Mucosa of descending colon (tissue), 3 donors: ENCODE results near the gene LZIC. TPM values are rescaled to one million over a fixed set of nuclear protein-coding genes. Genes with fewer than 3 reads are reported as not detected.

Source experiments
- ATAC-seq: fragments of 200-7000 bp; cut with Tn5 transposase; one replicate; pipeline ENCODE4 v1.9.1; 2020; ENCODE audit warnings: mild to moderate bottlenecking, moderate library complexity
- DNase-seq, 3 donors: peaks; one replicate each; pipeline ENCODE4 v3.0.0-alpha.2; 2020
- H3K36me3 ChIP-seq: fragments of 200-600 bp; one replicate; pipeline ENCODE4 v1.8.0; 2021; ENCODE audit warnings: low read depth, mild to moderate bottlenecking
- H3K4me1 ChIP-seq: fragments of 200-600 bp; one replicate; pipeline ENCODE4 v1.8.0; 2021; ENCODE audit warnings: low read depth, mild to moderate bottlenecking
- H3K4me3 ChIP-seq: fragments of 200-600 bp; one replicate; pipeline ENCODE4 v1.8.0; 2021; ENCODE audit warnings: mild to moderate bottlenecking
- H3K9me3 ChIP-seq: fragments of 200-600 bp; one replicate; pipeline ENCODE4 v1.8.0; 2021; ENCODE audit warnings: mild to moderate bottlenecking
- intact Hi-C, 2 donors: fragments of 100-400 bp; cut with DNase I in 1 of 2; cut with micrococcal nuclease in 1 of 2; formaldehyde crosslinking; loops; one replicate each; pipeline versions ENCODE4 v1.11.0 to v1.11.1; 2022; cut with DNase I, micrococcal nuclease
- total RNA-seq, 3 donors: library from RNA; stranded (reverse); fragmentation: NEBNext Ultra II Directional in 2 of 3; extraction: Animal tissue kit (Norgen Biotek cat#: 25700) in 2 of 3; gene quantifications; one replicate each; pipeline versions ENCODE4 v1.2.1 to v1.2.4, GENCODE V29; 2021 to 2023
- TF ChIP-seq, protein P1 (sequence below): fragments of 200-600 bp; IDR thresholded peaks from one replicate; pipeline ENCODE4 v1.8.0; 2022; ENCODE audit warnings: antibody characterized with exemption, mild to moderate bottlenecking
- donor health status: DM: no; HTN: no; CAD: no; lungs with moderate emphysema.
- donor health status: DM: no; HTN: no; CAD: no.
- donor health status: DM: no; HTN: yes; CAD: no.

Gene LZIC
- total RNA-seq, 3 donors from 2014 or later, result 36.3 to 43.7 (median 39.9) TPM

DNA sequence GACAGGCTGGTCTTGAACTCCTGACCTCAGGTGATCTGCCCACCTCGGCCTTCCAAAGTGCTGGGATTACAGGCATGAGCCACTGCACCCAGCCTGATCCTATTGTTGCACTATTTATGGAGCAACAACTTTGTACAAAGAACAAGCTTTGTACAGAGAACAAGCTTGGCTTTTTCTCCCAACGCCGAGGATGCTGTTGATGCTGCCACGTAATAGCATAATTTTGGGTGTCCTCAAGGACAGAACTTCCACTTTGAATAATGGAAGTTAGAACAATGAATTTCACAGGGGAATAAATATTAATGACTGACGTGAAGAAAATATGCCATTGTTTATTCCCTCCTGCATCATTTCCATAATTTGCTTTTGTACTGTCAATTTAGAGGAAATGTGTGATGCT, 41.1 kb upstream of the LZIC start:
- H3K36me3 ChIP-seq, result peaks cover 4% of the 10 kb centered on the region
- TF ChIP-seq, protein P1, sequence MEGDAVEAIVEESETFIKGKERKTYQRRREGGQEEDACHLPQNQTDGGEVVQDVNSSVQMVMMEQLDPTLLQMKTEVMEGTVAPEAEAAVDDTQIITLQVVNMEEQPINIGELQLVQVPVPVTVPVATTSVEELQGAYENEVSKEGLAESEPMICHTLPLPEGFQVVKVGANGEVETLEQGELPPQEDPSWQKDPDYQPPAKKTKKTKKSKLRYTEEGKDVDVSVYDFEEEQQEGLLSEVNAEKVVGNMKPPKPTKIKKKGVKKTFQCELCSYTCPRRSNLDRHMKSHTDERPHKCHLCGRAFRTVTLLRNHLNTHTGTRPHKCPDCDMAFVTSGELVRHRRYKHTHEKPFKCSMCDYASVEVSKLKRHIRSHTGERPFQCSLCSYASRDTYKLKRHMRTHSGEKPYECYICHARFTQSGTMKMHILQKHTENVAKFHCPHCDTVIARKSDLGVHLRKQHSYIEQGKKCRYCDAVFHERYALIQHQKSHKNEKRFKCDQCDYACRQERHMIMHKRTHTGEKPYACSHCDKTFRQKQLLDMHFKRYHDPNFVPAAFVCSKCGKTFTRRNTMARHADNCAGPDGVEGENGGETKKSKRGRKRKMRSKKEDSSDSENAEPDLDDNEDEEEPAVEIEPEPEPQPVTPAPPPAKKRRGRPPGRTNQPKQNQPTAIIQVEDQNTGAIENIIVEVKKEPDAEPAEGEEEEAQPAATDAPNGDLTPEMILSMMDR, result no peak
- no peak overlapping the region for H3K4me3 ChIP-seq

DNA sequence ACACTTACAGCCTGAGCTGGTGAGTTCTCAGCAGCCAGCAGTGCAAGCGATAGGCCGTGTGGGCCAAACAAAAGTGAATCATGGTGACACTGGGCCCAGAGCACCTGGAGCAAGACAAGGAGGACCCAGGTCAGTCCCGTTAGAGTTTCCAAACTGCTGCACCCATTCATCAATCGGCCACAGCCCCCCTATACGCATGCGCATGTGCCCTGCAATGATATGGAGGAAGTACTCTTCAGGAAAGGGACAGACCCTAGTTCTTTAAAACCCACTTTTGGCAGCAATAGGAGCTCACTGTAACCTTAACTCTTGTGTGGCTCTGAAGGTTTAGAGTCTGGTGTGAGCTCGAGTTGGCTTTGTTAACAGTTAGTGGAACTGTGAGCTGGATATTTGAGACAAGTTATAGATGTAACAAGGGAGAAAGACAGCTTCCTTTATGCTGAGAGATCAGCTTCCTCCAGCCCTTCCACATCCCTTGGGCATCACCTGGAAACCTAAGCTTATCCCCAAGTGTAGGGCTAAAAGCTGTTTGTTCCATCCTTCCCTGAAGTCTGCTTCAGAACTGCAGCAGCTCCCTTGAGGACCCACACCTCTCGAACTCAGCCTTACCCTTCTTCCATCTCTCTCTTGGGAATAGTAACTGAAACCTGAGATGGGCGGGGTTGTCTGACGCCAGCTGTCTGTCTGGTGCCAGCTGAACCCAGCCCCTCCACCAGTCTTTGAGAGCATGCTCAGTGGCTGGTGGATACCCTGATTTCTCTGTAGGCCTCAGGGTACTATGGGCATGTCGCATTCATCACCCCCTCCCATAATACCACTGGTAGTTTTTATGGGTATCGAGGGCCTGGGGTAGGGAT, 17.7 kb upstream of the LZIC start:
- no peak for DNase-seq
- ATAC-seq, result peak; percentile 32
- TF ChIP-seq, protein P1, result no peak
- H3K4me1 ChIP-seq, result no peaks in the 10 kb centered on the region
- intact Hi-C loops, result no loop called here
- no peaks in the 10 kb centered on the region for H3K9me3 ChIP-seq
- H3K36me3 ChIP-seq, result no peaks in the 10 kb centered on the region
- H3K4me3 ChIP-seq, result no peak overlapping the region

More for the DNA sequence above, 41.1 kb upstream of the LZIC start:
- H3K4me1 ChIP-seq, result no peaks in the 10 kb centered on the region
- ATAC-seq (no peak), DNase-seq (no peak)
- intact Hi-C loops, result no loop called here
- no peaks in the 10 kb centered on the region for H3K9me3 ChIP-seq

DNA sequence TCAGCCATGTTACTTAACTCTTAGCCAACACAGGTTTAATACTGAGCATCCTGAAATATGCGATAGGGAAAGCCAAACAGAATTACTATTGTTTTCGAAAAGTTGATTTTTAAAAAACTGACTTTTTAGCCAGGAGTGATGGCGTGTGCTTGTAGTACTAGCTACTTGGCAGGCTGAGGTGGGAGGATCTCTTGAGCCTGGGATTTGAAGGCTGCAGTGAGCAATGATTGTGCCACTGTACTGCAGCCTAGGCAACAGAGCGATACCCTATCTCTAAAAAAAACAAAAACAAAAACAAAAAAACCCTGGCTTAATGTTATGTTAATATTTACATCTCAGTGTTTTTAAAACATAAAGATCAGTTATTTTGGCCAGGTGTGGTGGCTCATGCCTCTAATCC, 16.8 kb upstream of the LZIC start:
- no peak for DNase-seq
- TF ChIP-seq, protein P1, result no peak
- H3K4me3 ChIP-seq, result no peak overlapping the region
- intact Hi-C loops, result no loop called here
- H3K36me3 ChIP-seq, result no peaks in the 10 kb centered on the region
- H3K4me1 ChIP-seq, result no peaks in the 10 kb centered on the region
- no peak for ATAC-seq
- H3K9me3 ChIP-seq, result no peaks in the 10 kb centered on the region

DNA sequence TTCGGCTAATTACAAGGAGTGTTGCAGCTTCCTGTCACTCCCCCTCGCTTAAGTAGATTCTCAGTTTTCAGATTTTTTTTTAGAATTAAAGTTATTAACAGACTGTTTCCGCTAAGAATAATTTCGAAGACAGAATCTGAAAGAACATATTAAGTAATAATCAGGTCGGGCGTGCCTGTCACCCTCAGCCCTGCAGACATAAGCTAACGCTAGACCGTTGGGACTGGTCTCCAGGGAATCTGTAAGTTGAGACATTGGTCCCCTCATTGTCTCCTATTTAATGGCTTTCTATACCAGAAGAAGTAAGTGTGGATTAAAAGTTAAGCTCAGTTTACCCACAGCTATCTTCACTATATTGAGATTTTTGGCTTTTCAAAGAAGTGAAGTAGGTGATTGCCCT, 14.5 kb upstream of the LZIC start:
- TF ChIP-seq, protein P1, result no peak
- intact Hi-C loops, result no loop called here
- no peaks in the 10 kb centered on the region for H3K9me3 ChIP-seq
- ATAC-seq (no peak), DNase-seq (no peak)
- no peaks in the 10 kb centered on the region for H3K4me1 ChIP-seq
- no peak overlapping the region for H3K4me3 ChIP-seq
- H3K36me3 ChIP-seq, result no peaks in the 10 kb centered on the region

DNA sequence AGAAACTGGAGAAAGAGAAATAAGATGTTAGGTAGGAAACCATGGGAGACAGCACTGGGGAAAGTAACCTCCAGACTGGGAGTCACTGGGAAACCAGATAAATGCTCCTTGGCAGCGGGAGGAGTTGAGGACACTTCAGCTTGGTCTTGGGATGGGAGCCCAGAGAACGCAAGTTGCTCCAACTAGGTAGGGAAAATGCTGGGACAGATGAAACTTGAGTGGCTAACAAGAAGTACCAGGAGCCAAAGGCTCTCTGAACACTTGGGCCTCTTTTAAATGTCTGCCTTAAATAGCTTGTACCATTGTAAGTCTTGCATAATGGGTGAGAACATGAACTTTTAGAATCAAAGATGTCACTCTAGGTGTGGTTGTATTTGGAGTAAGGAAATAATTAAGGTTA, 3.1 kb upstream of the LZIC start:
- peaks cover 13% of the 10 kb centered on the region for H3K4me1 ChIP-seq
- no peak overlapping the region for H3K4me3 ChIP-seq
- TF ChIP-seq, protein P1, result no peak
- ATAC-seq, result no peak
- intact Hi-C loops, result loop anchor here in 1 of 2 donors (10.0 kb wide), 1 partner anchor 72 kb away; no protein-coding TSS in a partner anchor
- DNase-seq, result no peak
- H3K36me3 ChIP-seq, result no peaks in the 10 kb centered on the region
- H3K9me3 ChIP-seq, result no peaks in the 10 kb centered on the region
